ENCODE measurements around the gene CRYBA1. TPM values are rescaled to one million over a fixed set of nuclear protein-coding genes. Genes with fewer than 3 reads are reported as not detected.
"Not testable (repeated sequence)": the region's sequence is repeated elsewhere in the genome, so short reads cannot be mapped to it uniquely, and the experiment has no call there.

CRYBA1 gene
- total RNA-seq, 1 donor from 2014 or later: not detected

DNA sequence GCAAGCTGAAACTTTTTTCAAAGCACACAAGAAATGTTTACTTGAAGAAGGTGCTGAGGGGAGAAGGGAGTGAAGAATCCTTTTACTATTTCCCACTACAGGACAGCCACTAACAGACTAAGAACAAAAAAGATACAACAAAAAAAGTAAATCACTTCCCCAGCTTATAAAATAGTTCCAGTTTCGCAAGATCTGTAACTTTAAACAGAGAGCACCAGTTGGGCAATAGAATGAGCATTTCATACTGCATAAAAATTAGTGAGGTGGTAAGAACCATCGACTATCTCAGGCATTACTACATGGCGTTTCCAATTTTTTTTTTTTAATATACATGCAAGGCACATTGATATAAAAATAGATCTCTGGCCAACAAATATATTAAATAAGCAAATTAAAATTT is 11.1 kb downstream of the CRYBA1 start:
- intact Hi-C loops (cut with micrococcal nuclease): no loop called here
- ATAC-seq: peak; percentile 17
- no peak for DNase-seq

DNA sequence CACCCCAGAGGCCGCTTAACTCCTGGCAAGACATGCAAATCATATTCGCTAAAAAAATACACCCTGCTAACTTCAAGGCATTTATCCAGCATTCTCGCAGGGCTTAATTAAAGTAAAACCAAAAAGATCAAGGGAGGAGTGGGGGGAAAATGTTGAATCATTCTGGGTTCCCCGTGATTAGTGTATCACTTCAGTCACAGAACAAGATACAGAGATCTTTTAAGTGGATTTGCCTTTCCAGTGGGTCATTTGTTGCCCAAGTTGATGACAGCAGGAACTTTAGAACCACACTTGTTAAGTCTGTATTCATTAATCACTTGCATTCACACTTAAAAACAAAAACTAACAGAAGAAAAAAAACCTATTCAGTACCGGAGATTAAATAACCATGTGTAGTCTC is 17.3 kb downstream of the CRYBA1 start:
- no peak for DNase-seq
- intact Hi-C loops (cut with micrococcal nuclease): no loop called here
- ATAC-seq: no peak

DNA sequence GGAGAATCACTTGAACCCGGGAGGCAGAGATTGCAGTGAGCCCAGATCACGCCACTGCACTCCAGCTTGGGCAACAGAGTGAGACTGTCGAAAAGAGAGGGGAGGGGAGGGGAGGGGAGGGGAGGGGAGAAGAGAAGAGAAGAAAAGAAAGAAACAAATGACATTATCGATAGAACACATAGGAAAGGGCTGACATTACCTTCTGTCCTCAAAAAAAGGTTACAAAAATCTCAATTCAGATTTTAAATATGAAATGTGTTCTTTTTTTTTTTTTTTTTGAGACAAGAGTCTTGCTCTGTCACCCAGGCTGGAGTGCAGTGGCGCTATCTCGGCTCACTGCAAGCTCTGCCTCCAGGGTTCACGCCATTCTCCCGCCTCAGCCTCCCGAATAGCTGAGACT is 25.3 kb downstream of the CRYBA1 start:
- DNase-seq; intact Hi-C loops (cut with micrococcal nuclease); ATAC-seq: not testable (repeated sequence)

DNA sequence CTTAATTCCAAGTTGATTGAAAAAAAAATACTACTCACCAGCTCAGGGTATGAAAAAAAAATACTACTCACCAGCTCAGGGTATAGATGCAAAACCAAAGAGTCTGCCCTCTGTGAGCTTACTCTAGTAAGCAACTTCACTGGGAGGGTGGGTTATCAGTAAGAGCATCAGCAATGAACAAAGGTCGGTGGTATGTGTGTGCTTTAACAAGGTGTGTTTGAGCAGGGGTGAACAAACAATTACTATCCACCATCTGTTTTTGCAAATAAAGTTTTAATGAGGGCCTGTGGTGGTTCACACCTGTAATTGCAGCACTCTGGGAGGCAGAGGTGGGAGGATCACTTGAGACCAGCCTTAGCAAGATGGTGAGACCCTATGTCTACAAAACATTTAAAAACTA is 27.3 kb downstream of the CRYBA1 start:
- intact Hi-C loops (cut with micrococcal nuclease): no loop called here
- ATAC-seq (no peak), DNase-seq (no peak)

DNA sequence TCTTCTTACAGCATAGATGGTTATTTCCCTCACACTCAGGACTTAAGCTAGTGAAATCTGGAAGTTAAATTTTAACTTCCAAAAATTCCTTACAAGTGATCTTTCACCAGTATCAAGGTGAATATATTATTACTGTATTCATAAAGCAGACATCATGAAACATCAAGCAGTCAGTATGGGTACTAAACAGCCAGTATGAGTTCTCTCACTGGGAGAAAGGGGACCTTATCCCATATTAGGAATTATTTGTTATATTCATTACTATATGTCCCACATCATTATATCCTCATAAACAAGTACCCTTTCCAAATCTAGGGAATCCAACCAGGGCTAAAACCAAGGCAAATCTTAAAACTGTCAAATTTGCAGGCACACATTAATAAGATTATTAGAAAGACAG is 32.0 kb downstream of the CRYBA1 start:
- intact Hi-C loops (cut with micrococcal nuclease): no loop called here
- DNase-seq: no peak
- ATAC-seq: no peak

DNA sequence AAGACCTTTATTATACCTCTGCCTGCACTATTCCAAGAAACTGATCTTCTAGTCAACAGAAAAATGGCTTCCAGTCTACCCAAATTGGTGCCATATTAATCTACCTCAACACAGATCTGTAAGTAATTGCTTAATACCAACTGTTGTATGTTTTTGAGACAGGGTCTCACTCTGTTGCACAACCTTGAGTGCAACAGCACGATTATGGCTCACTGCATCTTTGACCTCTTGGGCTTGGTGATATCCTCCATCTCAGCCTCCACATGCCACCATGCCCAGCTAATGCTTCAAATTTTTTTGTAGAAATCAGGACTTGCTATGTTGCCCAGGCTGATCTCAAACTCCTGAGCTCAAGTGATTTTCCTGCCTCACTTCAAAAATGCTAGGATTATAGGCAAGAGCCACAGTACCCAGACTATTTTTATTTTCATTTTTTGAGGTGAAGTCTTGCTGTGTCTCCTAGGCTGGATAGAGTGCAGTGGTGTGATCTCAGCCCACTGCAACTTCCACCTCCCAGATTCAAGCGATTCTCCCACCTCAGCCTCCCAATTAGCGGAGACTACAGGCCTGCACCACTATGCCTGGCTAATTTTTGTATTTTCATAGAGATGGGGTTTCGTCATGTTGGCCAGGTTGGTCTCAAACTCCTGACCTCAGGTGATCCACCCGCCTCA is 32.9 kb downstream of the CRYBA1 start:
- DNase-seq: no peak
- no peak for ATAC-seq
- intact Hi-C loops (cut with micrococcal nuclease): no loop called here

DNA sequence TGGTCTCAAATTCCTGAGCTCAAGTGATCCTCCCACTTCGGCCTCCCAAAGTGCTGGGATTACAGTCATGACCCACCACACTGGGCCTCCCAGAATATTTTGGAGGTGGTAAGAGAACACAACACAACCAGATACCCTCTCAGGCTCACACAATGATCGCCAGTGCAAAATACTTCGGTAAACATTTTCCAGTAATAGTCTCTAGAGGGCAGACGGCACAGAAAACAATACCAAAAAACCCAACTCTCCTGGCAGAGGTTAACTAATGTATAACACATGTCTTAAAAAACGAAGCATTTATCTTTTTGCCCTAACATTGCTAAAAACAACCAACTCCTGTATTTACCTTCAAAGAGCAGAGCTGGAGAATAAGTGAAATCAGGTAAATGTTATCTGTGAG is 36.8 kb downstream of the CRYBA1 start:
- intact Hi-C loops (cut with micrococcal nuclease): no loop called here
- ATAC-seq (no peak), DNase-seq (no peak)

DNA sequence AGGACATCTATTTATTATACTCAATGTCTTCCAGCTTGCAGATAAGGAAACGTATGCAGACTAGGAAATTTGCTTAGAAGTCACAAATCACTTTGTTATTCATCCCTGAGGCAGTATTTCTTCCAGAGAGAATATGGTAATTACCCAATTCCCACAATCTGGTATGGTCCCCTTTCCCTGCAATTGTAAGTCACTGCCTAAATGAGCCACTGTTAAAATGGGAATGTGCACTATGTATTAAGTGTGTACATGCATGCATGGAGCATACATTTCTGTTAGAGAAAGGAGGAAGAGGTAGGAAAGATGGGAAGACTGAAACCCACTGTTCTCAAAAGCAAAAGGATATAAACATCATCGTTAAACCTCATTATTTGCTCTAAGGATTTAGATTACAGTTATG is 37.3 kb downstream of the CRYBA1 start:
- ATAC-seq (no peak), DNase-seq (no peak)
- intact Hi-C loops (cut with micrococcal nuclease): no loop called here

DNA sequence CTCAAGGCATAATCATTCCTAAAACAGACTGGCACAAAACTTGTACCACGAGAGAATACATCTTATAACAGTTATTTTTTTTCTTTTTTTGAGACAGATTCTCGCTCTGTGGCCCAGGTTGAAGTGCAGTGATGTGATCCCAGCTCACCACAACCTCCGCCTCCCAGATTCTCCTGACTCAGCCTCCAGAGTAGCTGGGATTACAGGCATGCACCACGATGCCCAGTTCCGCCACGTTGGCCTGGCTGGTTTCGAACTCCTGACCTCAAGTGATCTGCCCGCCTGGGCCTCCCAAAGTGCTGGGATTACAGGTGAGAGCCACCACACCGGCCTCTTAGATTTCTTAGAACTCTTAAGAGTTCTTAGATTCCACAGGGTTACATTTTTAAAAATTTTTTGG is 43.2 kb downstream of the CRYBA1 start:
- ATAC-seq: no peak
- intact Hi-C loops (cut with micrococcal nuclease): no loop called here
- no peak for DNase-seq

DNA sequence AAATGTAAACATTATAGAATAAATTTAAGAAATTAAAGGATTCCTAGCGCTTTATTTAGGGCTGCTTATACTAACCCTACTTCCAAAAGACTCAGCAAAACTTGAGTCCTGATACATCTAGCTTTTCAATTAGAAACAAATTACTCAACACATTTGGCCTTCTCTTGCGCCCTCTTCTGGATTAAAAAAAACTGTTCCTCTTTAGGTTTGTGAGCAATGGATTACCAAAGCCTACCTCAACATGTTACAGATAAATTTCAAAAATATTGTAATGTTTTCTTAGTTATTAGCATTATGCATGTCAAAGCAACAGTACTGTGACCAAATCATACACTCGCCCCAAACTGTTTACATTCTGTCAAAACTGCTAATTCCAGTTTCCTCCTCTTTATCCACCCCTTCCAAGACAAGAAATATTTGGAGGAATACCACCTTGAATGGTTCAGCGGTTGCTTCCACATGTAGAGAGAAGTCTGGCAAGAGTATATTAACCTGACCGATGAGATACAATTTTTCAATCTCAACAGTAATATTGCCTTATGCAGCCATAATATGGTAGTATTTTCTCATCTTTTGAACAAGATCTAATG is 44.6 kb downstream of the CRYBA1 start:
- no peak for ATAC-seq
- intact Hi-C loops (cut with micrococcal nuclease): no loop called here
- no peak for DNase-seq

DNA sequence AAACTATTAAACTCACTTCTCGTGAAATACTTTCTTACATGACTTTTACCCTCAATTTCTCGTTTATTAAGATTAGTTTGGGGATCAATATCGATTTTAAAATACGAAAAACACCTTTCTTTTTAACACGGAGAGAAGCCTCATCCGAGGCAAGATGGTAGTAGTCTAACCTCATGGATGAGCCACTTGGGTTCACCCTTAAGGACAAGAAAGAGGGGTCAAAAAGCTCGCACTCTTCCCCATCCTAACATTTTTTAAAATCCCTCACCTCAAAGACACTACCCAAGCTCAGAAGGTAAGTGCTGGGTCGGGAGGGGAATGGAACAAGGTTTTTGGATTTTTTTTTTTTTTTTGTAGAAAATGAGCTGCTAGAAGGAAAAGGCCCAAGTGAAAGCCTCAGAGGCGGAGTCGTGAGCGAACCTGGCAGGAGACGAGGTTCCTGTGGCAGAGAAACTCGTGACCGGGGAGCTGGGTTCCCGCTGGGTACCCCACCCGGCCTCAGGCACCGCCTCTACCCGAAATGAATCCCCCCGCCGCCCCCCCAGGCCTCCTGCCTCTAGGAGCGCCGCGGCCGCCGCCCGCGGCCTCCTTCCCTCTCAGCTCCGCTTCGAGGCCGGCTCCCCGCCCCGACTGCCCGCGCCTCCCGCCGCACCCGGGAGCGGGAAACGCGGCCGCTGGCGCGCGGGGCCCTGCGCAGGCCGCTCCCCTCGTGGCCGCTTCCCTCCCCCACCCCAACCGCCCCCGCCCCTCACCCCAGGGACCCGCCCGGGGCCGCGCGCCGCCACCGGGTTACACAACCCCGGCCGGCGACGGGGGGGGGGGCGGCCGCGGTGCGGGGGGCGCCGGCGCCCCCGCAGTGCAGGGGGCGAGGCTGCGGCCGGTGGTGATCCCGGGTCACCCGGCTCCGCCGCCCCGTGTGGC is 45.7 kb downstream of the CRYBA1 start:
- DNase-seq (peak; percentile 81), ATAC-seq (peak; percentile 21)
- intact Hi-C loops (cut with micrococcal nuclease): no loop called here

DNA sequence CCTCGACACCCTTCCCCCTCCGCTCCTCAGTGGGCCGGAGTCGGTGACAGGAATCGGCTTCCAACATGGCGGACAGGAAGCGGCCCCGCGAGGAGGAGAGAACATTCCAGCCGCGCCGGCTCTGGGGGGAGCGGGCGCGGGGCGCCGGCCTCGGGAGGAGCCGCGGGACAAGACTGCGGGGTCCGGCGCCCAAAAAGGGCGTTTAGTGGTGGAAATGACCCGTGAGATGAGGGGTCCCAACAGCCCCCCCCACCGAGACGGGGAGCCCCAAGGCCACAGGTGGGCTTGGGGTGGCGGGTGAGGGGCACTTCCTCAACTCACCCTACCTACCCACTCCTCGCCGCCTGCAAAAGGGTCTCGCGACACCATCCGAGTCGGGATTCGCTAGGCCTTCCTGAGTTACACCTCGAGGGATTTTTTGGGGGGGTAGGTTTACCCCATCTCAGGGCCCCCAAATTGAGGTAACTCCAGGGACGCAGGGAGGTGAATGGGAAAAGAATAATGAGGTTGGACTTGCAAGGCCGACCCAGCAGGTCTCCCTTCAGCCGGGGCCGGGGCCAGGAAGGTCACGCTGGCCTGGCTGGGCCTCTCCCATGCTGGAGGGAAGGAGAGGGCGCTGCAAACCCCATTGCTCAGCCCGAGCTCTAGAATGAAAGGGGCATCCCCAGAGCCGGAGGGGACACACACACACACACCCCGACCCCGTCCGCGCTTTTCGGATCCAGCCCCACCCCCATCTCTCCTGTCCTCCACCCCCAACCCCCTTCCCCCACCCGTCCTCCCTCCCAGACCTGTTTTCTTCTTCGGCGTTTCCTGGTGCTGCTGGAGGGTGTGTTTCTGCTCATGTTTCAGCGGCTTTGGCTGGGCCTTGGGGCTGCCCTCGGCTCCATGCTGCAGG is 46.6 kb downstream of the CRYBA1 start:
- ATAC-seq (peak; percentile 47), DNase-seq (peak; percentile 80)
- intact Hi-C loops (cut with micrococcal nuclease): no loop called here

DNA sequence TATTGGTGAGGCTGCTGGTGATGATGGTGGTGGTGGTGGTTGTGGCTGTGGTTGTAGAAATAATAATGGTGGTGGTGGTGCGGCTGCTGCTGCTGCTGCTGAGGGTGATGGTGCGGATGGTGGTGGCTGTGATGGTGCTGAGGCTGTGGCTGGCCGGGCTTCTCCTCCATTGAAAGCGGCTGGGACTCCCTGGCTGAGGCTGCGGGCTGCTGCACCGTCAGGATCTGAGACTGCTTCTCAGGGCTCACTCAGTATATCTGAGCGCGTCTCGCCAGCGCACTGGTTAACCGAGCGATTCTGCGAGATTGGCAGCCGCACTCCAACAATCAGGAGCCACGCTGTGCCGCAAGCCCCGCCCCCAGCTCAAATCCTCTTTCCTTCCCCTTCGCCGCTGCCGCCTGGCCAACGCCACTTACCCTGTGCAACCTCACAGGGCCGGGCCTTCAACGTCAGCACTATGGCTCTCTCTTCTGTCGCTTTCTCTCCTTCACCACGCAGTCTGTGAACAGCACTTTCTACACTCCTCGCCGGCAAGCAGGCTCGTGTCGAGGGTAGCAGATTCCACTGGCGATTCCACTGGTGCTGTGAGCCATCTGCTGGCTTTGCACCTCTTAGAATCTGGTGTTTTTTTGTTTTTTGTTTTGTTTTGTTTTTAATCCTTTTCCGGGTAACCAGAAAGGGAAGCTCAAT is 47.4 kb downstream of the CRYBA1 start, which contains the start of gene NUFIP2:
TSS of gene NUFIP2 (minus strand) at position 259 of the 690 bp plus-strand sequence. CDS start at position 170, 89 bp downstream.
- DNase-seq: peak; percentile 99
- intact Hi-C loops (cut with micrococcal nuclease): no loop called here
- ATAC-seq: peak; percentile 95

DNA sequence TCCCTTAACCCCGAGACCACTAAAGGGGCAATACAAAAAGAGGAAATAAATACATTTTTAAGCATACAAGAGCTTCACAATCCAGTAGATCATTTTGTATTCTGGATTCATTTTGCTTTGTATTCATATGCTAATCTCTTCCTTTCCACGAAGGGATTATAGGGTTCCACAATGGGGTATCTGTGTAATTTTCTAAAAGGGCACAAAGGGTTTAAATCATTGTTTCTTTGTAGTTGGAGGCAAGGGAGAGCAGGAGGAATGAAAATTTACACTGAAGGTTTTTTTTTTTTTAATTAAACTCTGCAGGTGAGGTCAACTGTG is 47.9 kb downstream of the CRYBA1 start:
- DNase-seq (no peak), ATAC-seq (no peak)
- intact Hi-C loops (cut with micrococcal nuclease): no loop called here

DNA sequence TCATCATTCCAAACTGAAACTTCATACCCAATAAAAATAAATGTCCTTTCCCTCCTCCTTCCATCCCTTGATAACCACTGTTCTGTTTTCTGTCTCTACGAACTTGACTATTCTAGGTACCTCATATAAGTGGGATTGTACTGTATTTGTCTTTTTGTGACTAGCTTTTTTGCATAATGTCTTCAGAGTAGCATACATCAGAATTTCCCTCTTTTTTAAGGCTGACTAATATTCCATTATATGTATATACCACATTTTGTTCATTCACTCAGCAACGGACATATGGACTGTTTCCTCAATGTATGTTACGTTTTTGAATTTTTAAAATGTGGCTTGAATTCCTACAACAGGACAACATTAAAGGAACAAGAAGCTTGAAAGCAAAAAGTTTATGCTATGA is 48.8 kb downstream of the CRYBA1 start:
- DNase-seq (no peak), ATAC-seq (no peak)
- intact Hi-C loops (cut with micrococcal nuclease): no loop called here

DNA sequence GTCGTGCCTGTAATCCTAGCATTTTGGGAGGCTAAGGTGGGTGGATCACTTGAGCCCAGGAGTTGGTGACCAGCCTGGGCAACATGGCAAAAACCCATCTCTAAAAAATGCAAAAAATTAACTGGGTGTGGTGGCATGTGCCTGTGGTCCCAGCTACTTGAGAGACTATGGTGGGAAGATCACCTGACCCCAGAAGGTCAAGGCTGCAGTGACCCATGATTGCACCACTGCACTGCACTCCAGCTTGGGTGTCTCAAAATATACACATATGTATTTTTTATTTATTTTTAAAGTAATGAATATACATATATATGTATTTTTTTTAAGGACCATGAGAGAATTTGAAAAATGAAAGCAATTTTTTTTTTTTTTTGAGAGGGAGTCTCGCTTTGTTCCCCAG is 52.4 kb downstream of the CRYBA1 start:
- intact Hi-C loops (cut with micrococcal nuclease): no loop called here
- ATAC-seq: no peak
- DNase-seq: no peak

DNA sequence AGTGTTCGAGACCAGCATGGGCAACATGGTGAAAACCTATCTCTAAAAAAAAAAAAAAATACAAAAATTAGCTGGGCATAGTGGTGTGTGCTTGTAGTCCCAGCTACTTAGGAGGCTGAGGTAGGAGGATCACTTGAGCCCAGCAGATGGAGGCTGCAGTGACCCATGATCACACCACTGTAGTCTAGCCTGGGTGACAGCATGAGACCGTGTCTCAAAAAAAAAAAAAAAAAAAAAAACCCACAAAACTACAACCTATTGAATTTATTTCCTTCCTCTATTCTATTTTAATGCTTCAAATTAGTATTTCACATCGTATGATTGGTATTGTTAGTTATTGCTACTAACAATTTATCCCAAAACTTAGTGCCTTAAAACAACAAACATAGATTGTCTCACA is 56.7 kb downstream of the CRYBA1 start:
- ATAC-seq (no peak), DNase-seq (no peak)
- intact Hi-C loops (cut with micrococcal nuclease): no loop called here
